H9 (cell line): Measurements from ENCODE around the gene EPHX1. TPM values are rescaled to one million over a fixed set of nuclear protein-coding genes. Genes with fewer than 3 reads are reported as not detected.

Experiments used
- DNase-seq: peaks from one replicate; pipeline ENCODE4 v3.0.0-alpha.2; 2017
- H2AFZ ChIP-seq: one replicate; pipeline ENCODE4 v1.6.1; 2013; ENCODE audit warnings: mild to moderate bottlenecking, low read length, control low read depth, moderate library complexity
- H2AK5ac ChIP-seq: 2 replicates; pipeline ENCODE4 v1.6.1; 2013; ENCODE audit warnings: low read length, control low read depth, mixed read lengths; ENCODE audit not compliant: insufficient read length
- H2BK120ac ChIP-seq: one replicate; pipeline ENCODE4 v1.6.1; 2013; ENCODE audit warnings: low read depth, mild to moderate bottlenecking, low read length, control low read depth, inconsistent platforms; ENCODE audit not compliant: poor library complexity, severe bottlenecking
- H2BK12ac ChIP-seq: 2 replicates; pipeline ENCODE4 v1.6.1; 2013; ENCODE audit warnings: low read length, control low read depth, mixed read lengths, low read depth; ENCODE audit not compliant: insufficient read length
- H2BK15ac ChIP-seq: 2 replicates; pipeline ENCODE4 v1.6.1; 2013; ENCODE audit warnings: low read depth, low read length, control low read depth
- H2BK20ac ChIP-seq: one replicate; pipeline ENCODE4 v1.6.1; 2013; ENCODE audit warnings: low read depth, mild to moderate bottlenecking, low read length, control low read depth, inconsistent platforms; ENCODE audit not compliant: poor library complexity, severe bottlenecking
- H2BK5ac ChIP-seq: 2 replicates; pipeline ENCODE4 v1.6.1; 2013; ENCODE audit warnings: low read length, control low read depth, mixed read lengths; ENCODE audit not compliant: insufficient read length
- H3K14ac ChIP-seq: 2 replicates; pipeline ENCODE4 v1.6.1; 2013; ENCODE audit warnings: low read length, control low read depth; ENCODE audit not compliant: insufficient read depth
- H3K18ac ChIP-seq: 2 replicates; pipeline ENCODE4 v1.6.1; 2013; ENCODE audit warnings: low read depth, mild to moderate bottlenecking, mixed read lengths, low read length, control low read depth; ENCODE audit not compliant: insufficient read length
- H3K23ac ChIP-seq: 2 replicates; pipeline ENCODE4 v1.6.1; 2013; ENCODE audit warnings: low read length, control low read depth, mixed read lengths, low read depth; ENCODE audit not compliant: insufficient read length
- H3K23me2 ChIP-seq: 2 replicates; pipeline ENCODE4 v1.6.1; 2013; ENCODE audit warnings: low read depth, mild to moderate bottlenecking, mixed read lengths, low read length, control low read depth; ENCODE audit not compliant: insufficient read length, poor library complexity, severe bottlenecking
- H3K27ac ChIP-seq: 2 replicates; pipeline ENCODE4 v1.5.1; 2013; ENCODE audit warnings: low read length, control low read depth, mixed read lengths, low read depth; ENCODE audit not compliant: insufficient read length
- H3K27me3 ChIP-seq: 2 replicates; pipeline ENCODE4 v1.6.1; 2013; ENCODE audit warnings: low read length, control low read depth, inconsistent platforms; ENCODE audit not compliant: insufficient read depth
- H3K4ac ChIP-seq: 2 replicates; pipeline ENCODE4 v1.6.1; 2013; ENCODE audit warnings: low read depth, mild to moderate bottlenecking, control low read depth, inconsistent platforms, low read length, moderate library complexity
- H3K4me1 ChIP-seq: 2 replicates; pipeline ENCODE4 v1.6.1; 2013; ENCODE audit warnings: low read length, control low read depth, inconsistent platforms; ENCODE audit not compliant: insufficient read depth
- H3K4me2 ChIP-seq: 2 replicates; pipeline ENCODE4 v1.6.1; 2013; ENCODE audit warnings: low read length, control low read depth, mixed read lengths; ENCODE audit not compliant: insufficient read length, insufficient read depth
- H3K56ac ChIP-seq: 2 replicates; pipeline ENCODE4 v1.6.1; 2013; ENCODE audit warnings: low read depth, mild to moderate bottlenecking, mixed read lengths, low read length, control low read depth; ENCODE audit not compliant: insufficient read length
- H3K79me1 ChIP-seq: 2 replicates; pipeline ENCODE4 v1.6.1; 2013; ENCODE audit warnings: low read depth, mild to moderate bottlenecking, moderate library complexity, low read length, control low read depth, inconsistent platforms; ENCODE audit not compliant: insufficient read depth, poor library complexity, severe bottlenecking
- H3K79me2 ChIP-seq: 2 replicates; pipeline ENCODE4 v1.6.1; 2013; ENCODE audit warnings: low read length, control low read depth, inconsistent platforms; ENCODE audit not compliant: insufficient read depth
- H3K9ac ChIP-seq: 2 replicates; pipeline ENCODE4 v1.6.1; 2013; ENCODE audit warnings: low read length, control low read depth, mixed read lengths; ENCODE audit not compliant: insufficient read length; ENCODE audit errors: extremely low read depth
- H3K9me3 ChIP-seq: one replicate; pipeline ENCODE4 v1.6.1; 2013; ENCODE audit warnings: low read depth, low read length, inconsistent platforms; ENCODE audit not compliant: control insufficient read depth
- H3T11ph ChIP-seq: one replicate; pipeline ENCODE4 v1.6.1; 2013; ENCODE audit warnings: mild to moderate bottlenecking, low read length, control low read depth, inconsistent platforms
- H4K20me1 ChIP-seq: one replicate; pipeline ENCODE4 v1.6.1; 2013; ENCODE audit not compliant: control insufficient read depth, insufficient read length, insufficient read depth
- H4K5ac ChIP-seq: 2 replicates; pipeline ENCODE4 v1.6.1; 2013; ENCODE audit warnings: low read depth, mild to moderate bottlenecking, mixed read lengths, low read length, control low read depth; ENCODE audit not compliant: insufficient read length
- H4K8ac ChIP-seq: replicated peaks from 2 replicates; pipeline ENCODE4 v1.6.1; 2013; ENCODE audit warnings: low read length, control low read depth, mixed read lengths, low read depth; ENCODE audit not compliant: insufficient read length
- H4K91ac ChIP-seq: 2 replicates; pipeline ENCODE4 v1.6.1; 2013; ENCODE audit warnings: low read depth, mild to moderate bottlenecking, moderate library complexity, mixed read lengths, low read length, control low read depth; ENCODE audit not compliant: insufficient read length
- H3K27ac Mint-ChIP-seq, 3 experiments: 2 replicates in 2 of 3; 3 replicates in 1 of 3; pipeline ENCODE4 v1.8.0; 2020 to 2021; ENCODE audit warnings: mixed read lengths in 3 of 3, mild to moderate bottlenecking in 1 of 3, moderate library complexity in 1 of 3
- H3K27me3 Mint-ChIP-seq: 2 replicates; pipeline ENCODE4 v1.8.0; 2021; ENCODE audit warnings: low read depth, mild to moderate bottlenecking, moderate library complexity, mixed read lengths
- H3K36me3 Mint-ChIP-seq, 3 experiments: 2 replicates in 2 of 3; 3 replicates in 1 of 3; pipeline ENCODE4 v1.8.0; 2020 to 2021; ENCODE audit warnings: low read depth in 3 of 3, mixed read lengths in 3 of 3; ENCODE audit not compliant: insufficient read depth in 1 of 3
- H3K4me1 Mint-ChIP-seq, 2 experiments: 2 replicates each; pipeline ENCODE4 v1.8.0; 2020; ENCODE audit warnings: mixed read lengths in 2 of 2
- H3K4me3 Mint-ChIP-seq, 2 experiments: 2 replicates in 1 of 2; 3 replicates in 1 of 2; pipeline ENCODE4 v1.8.0; 2020 to 2021; ENCODE audit warnings: mild to moderate bottlenecking in 2 of 2, mixed read lengths in 2 of 2, moderate library complexity in 1 of 2
- H3K9me3 Mint-ChIP-seq, 2 experiments: 2 replicates in 1 of 2; 3 replicates in 1 of 2; pipeline ENCODE4 v1.8.0; 2020; ENCODE audit warnings: mild to moderate bottlenecking in 2 of 2, mixed read lengths in 2 of 2, moderate library complexity in 1 of 2
- CTCF ChIP-seq: fragments of 200-600 bp; sonication (generic); conservative IDR thresholded peaks from 3 replicates; pipeline ENCODE4 v1.8.0; 2021; ENCODE audit warnings: antibody characterized with exemption, mild to moderate bottlenecking
- WGBS: extraction: QIAGEN DNeasy Blood & Tissue Kit; methylation state at CpG from one replicate; pipeline ENCODE4 v1.1.7; 2013; ENCODE audit warnings: missing lambda C conversion rate, low lambda C conversion rate, mixed read lengths; ENCODE audit not compliant: insufficient read length; ENCODE audit errors: extremely low coverage; 5-methylcytosine and 5-hydroxymethylcytosine counted together
- total RNA-seq: library from RNA; stranded (reverse); gene quantifications from 2 replicates; pipeline ENCODE4 v1.2.1, GENCODE V29; 2021

Gene EPHX1
- total RNA-seq, 1 experiment from 2014 or later, result 40.6 TPM

- H2AK5ac ChIP-seq, result no peak overlapping the region
Measured at GRCh38 chr1:225824533-225824941, 14.6 kb downstream of the EPHX1 start.

More at GRCh38 chr1:225824533-225824941, 14.6 kb downstream of the EPHX1 start:
- Mint-ChIP-seq H3K27me3 (no peaks in the 10 kb centered on the region), H3K36me3 (peaks cover 0 to 8% (median 0%) of the 10 kb centered on the region in 3 experiments; a peak in 2 of 7 replicates), H3K4me1 (peaks cover 32 to 40% of the 10 kb centered on the region in 2 experiments), H3K27ac (peak overlapping the region; percentile 50 to 82 (median 66); a peak in 4 of 7 replicates), H3K4me3 (peak overlapping the region in 1 of 2 experiments; percentile 53; a peak in 2 of 5 replicates), H3K9me3 (no peaks in the 10 kb centered on the region)
- Histone ChIP-seq H2BK15ac (no peak overlapping the region), H3T11ph (no peak overlapping the region), H3K27me3 (no peaks in the 10 kb centered on the region), H2AFZ (no peak overlapping the region), H3K56ac (no peak overlapping the region), H3K18ac (no peak overlapping the region), H3K9ac (no peak overlapping the region), H3K9me3 (no peaks in the 10 kb centered on the region), H3K4ac (no peak overlapping the region), H2BK120ac (no peak overlapping the region), H2BK12ac (no peak overlapping the region), H3K4me1 (no peaks in the 10 kb centered on the region), H4K91ac (no peak overlapping the region), H3K4me2 (no peak overlapping the region), H3K79me1 (no peaks in the 10 kb centered on the region), H3K27ac (no peak overlapping the region), H2BK20ac (no peak overlapping the region), H3K79me2 (no peaks in the 10 kb centered on the region), H3K23me2 (no peaks in the 10 kb centered on the region), H4K5ac (no peak overlapping the region), H4K8ac (no peak overlapping the region), H4K20me1 (no peaks in the 10 kb centered on the region), H3K23ac (no peak overlapping the region), H2BK5ac (no peak overlapping the region), H3K14ac (no peak overlapping the region)
- no CpG with 5 or more reads among the region's 12 CpGs for WGBS
- DNase-seq, result no peak
- TF ChIP-seq CTCF, result 0 out of 3 replicates have a peak, but pooled peaks have one; percentile 15
